Measurements from ENCODE around the gene DNTTIP2. TPM values are rescaled to one million over a fixed set of nuclear protein-coding genes. Genes with fewer than 3 reads are reported as not detected.
A peak's percentile ranks its signal among the peaks of the same experiment; 100 is the strongest.

DNTTIP2 gene
- polyA plus RNA-seq, 2 of the 4 experiments (the other 2 are of a cell fraction) = 41.5 to 42.0 TPM

GRCh38 chr1:93880731-93881130 is 1.7 kb upstream of the DNTTIP2 start:
- TF ChIP-seq HOXB13 (CRISPR knock-in tag; IDR thresholded peaks at IDR 0.05; ENCODE audit: low read depth) (no peak), HEYL (CRISPR knock-in tag; IDR thresholded peaks at IDR 0.05) (no peak), FOSL2 (IDR thresholded peaks at IDR 0.05) (no peak), FOSL2 (CRISPR knock-in tag; IDR thresholded peaks at IDR 0.05) (no peak), EP300 (IDR thresholded peaks at IDR 0.05) (no peak), CHD4 (IDR thresholded peaks at IDR 0.05; ENCODE audit: borderline replicate concordance) (no peak), BHLHE40 (IDR thresholded peaks at IDR 0.05; ENCODE audit: low read depth, low read length) (no peak), MAX (IDR thresholded peaks at IDR 0.05) (no peak), GATA3 (IDR thresholded peaks at IDR 0.05; ENCODE audit: borderline replicate concordance) (no peak), POLR2AphosphoS2 (conservative IDR thresholded peaks at IDR 0.05; ENCODE audit: low read length) (no peak), NFE2L2 (conservative IDR thresholded peaks at IDR 0.05; ENCODE audit: low read length) (no peak), NPAS2 (CRISPR knock-in tag; IDR thresholded peaks at IDR 0.05; ENCODE audit: borderline replicate concordance) (no peak), ZSCAN20 (CRISPR knock-in tag; IDR thresholded peaks at IDR 0.05) (no peak), MAFK (IDR thresholded peaks at IDR 0.05; ENCODE audit: partially characterized antibody) (no peak)
- TF ChIP-seq, protein P1, sequence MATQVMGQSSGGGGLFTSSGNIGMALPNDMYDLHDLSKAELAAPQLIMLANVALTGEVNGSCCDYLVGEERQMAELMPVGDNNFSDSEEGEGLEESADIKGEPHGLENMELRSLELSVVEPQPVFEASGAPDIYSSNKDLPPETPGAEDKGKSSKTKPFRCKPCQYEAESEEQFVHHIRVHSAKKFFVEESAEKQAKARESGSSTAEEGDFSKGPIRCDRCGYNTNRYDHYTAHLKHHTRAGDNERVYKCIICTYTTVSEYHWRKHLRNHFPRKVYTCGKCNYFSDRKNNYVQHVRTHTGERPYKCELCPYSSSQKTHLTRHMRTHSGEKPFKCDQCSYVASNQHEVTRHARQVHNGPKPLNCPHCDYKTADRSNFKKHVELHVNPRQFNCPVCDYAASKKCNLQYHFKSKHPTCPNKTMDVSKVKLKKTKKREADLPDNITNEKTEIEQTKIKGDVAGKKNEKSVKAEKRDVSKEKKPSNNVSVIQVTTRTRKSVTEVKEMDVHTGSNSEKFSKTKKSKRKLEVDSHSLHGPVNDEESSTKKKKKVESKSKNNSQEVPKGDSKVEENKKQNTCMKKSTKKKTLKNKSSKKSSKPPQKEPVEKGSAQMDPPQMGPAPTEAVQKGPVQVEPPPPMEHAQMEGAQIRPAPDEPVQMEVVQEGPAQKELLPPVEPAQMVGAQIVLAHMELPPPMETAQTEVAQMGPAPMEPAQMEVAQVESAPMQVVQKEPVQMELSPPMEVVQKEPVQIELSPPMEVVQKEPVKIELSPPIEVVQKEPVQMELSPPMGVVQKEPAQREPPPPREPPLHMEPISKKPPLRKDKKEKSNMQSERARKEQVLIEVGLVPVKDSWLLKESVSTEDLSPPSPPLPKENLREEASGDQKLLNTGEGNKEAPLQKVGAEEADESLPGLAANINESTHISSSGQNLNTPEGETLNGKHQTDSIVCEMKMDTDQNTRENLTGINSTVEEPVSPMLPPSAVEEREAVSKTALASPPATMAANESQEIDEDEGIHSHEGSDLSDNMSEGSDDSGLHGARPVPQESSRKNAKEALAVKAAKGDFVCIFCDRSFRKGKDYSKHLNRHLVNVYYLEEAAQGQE (IDR thresholded peaks at IDR 0.05) = no peak
- TF ChIP-seq, protein P2, sequence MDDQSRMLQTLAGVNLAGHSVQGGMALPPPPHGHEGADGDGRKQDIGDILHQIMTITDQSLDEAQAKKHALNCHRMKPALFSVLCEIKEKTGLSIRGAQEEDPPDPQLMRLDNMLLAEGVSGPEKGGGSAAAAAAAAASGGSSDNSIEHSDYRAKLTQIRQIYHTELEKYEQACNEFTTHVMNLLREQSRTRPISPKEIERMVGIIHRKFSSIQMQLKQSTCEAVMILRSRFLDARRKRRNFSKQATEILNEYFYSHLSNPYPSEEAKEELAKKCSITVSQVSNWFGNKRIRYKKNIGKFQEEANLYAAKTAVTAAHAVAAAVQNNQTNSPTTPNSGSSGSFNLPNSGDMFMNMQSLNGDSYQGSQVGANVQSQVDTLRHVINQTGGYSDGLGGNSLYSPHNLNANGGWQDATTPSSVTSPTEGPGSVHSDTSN (IDR thresholded peaks at IDR 0.05) = no peak
- TF ChIP-seq, protein P3, sequence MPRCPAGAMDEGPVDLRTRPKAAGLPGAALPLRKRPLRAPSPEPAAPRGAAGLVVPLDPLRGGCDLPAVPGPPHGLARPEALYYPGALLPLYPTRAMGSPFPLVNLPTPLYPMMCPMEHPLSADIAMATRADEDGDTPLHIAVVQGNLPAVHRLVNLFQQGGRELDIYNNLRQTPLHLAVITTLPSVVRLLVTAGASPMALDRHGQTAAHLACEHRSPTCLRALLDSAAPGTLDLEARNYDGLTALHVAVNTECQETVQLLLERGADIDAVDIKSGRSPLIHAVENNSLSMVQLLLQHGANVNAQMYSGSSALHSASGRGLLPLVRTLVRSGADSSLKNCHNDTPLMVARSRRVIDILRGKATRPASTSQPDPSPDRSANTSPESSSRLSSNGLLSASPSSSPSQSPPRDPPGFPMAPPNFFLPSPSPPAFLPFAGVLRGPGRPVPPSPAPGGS (IDR thresholded peaks at IDR 0.05) = no peak
- TF ChIP-seq, protein P4, sequence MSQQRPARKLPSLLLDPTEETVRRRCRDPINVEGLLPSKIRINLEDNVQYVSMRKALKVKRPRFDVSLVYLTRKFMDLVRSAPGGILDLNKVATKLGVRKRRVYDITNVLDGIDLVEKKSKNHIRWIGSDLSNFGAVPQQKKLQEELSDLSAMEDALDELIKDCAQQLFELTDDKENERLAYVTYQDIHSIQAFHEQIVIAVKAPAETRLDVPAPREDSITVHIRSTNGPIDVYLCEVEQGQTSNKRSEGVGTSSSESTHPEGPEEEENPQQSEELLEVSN (IDR thresholded peaks at IDR 0.05; ENCODE audit: borderline replicate concordance, low read depth) = no peak
- no peak for DNase-seq (ENCODE audit: low read depth in 1 of 2, low spot score in 1 of 2)
- FAIRE-seq = no peak
- no peak overlapping the region for H3K4me3 ChIP-seq
- POLR2A ChIA-PET = interaction anchor here (1.1 kb wide), 1 partner anchor 29 kb away, joined by 3 read pairs; the partner anchor contains the start of gene GCLM
- peaks cover 43% of the 10 kb centered on the region for H3K4me1 ChIP-seq
- ATAC-seq = no peak
- no peaks in the 10 kb centered on the region for H3K9me3 ChIP-seq
- H3K4me2 ChIP-seq = peak overlapping the region; percentile 89; the same call in 1 of the 3 replicates
- CTCF ChIA-PET = no interaction called here
- no peak overlapping the region for H3K27ac ChIP-seq
- 79% methylated on average over 2 of the region's 2 CpGs for WGBS (ENCODE audit: missing lambda C conversion rate)

DNA sequence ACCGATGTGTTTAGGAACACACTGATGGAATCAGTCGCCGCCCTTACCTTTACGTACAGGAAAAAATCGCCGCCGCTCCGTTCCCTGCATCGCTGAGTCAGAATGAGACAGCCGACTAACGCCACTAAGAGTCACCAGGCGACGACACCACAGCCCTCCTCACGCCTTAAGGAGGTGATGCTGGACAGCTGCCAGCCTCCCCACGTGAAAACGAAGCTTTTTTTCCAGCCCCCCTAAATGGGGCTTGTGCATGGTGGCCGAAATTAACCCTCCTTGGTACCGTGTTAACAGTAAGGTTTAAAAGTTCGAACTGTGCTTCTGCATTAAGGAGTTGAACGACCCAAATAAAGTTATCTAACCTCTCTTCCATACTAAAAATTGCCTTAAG is 511 bp downstream of the DNTTIP2 start:
- Histone ChIP-seq H3K4me2 (peak overlapping the region; percentile 92), H3K4me1 (peaks cover 37% of the 10 kb centered on the region), H3K9me3 (no peaks in the 10 kb centered on the region), H3K27ac (peak overlapping the region; percentile 93 to 96), H3K4me3 (peak overlapping the region; percentile 93)
- ChIA-PET POLR2A (no interaction called here), CTCF (no interaction called here)
- DNase-seq (ENCODE audit: low read depth in 1 of 2, low spot score in 1 of 2) (peak; percentile 18 to 50), FAIRE-seq (no peak), ATAC-seq (peak; percentile 30 to 49)
- TF ChIP-seq RCOR1 (IDR thresholded peaks at IDR 0.05; ENCODE audit: low read depth, low read length) (no peak), KDM1A (IDR thresholded peaks at IDR 0.05; ENCODE audit: low read depth) (no peak), NFE2L2 (conservative IDR thresholded peaks at IDR 0.05; ENCODE audit: low read length) (peak; percentile 31; the same call in 1 of the 2 replicates), FOSL2 (IDR thresholded peaks at IDR 0.05) (no peak), FOSL2 (CRISPR knock-in tag; IDR thresholded peaks at IDR 0.05) (0 out of 2 replicates have a peak, but pooled peaks have one; percentile 3), HEYL (CRISPR knock-in tag; IDR thresholded peaks at IDR 0.05) (no peak)
- WGBS (ENCODE audit: missing lambda C conversion rate) = under 1% methylated on average over 20 of the region's 20 CpGs

Measured in A549 (cell line).